SW480 (cell line): ENCODE results near the gene N4BP3.
A peak's percentile ranks its signal among the peaks of the same experiment; 100 is the strongest.
"Not testable (repeated sequence)": the region's sequence is repeated elsewhere in the genome, so short reads cannot be mapped to it uniquely, and the experiment has no call there.

Experiments used
- DNase-seq: peaks from one replicate; pipeline ENCODE4 v3.0.0-alpha.2; 2016; ENCODE audit warnings: low spot score

N4BP3 gene

DNA sequence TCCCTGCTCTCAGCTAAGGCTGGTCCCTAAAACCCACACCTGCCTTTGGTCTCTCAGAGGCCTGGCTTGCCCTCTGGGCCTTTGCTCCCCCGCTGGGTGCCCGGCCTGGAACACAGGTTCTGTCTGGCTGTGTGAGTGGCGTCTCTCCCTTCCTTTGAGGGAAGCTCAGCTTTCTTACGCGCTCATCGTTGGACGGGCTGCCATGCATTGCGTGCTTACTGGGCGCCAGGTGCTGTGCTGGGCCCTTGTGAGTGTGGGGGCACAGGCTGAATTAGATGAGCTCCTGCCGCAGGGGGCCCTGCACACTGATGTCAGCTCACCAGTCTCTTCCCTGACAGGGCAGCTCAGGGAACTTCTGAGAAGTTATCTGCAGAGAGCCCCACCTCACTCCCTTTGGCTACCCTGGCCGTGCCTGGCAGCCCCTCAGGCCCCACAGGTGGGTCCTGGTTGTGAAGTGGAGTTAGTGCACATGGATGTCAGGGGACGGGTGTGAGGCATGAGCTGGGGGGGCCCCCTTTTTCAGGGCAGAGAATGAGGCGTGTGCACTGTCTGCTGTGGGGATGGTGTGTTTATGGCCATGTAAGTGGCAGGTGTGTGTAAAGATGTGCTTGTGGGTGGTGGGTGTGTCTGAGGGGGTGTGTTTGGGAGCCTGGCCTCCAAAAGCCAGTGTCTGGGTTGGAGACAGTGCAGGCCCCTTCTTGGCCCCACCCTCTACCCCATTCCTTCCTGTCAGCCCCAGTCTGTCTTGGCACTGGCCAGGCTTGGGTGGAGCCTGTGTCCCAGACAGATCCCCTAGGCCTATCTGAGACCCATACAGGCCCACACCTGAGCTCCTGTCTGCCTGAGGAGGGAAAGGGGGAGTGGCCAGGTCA lies 10.0 kb downstream of the N4BP3 start:
- DNase-seq: no peak

DNA sequence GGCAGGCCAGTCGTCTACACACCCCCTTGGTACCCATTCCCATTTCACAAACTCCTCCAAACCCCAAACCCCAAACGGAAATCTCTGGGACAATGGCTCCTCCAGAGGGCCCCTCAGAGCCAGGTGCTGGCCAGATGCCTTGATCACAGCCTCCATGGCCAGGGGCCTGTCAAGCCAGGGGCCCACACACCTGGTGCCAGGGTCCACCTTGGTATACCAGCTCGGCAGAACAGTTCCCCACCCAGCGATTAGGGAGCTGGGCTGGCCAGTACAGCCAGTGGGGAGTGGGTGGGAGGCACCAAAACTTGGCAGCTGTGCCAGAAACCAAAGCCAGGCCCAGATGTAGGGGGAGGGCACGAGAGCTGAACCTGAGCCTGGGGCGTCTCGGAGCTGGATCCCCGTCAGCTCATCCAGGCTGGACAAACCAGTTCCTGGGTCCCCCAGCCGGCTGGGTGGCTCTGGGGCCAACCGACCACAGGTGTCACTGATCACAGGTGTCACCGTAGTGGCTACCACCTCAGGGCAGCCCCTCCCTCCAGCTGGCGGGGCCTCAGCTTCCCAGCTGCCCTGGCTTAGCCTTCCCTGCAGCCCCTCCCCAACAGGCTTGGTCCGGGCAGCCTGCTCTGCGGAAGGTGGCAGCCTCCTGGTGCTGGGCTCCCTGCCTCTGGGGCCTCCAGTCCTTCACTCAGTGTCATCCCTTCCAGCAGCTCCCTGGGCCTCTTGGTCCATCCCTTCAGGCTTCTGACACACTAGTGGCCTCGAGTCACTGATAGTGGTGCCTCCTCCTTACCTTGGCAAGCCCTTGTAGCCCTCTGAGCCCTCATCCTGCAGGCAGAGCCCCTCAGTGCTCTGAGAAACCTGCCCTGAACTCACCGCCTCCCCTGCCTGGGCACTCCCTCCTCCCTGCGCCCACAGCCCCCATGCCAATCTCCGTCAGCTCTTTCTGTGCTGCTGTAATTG lies 10.9 kb downstream of the N4BP3 start:
- no peak for DNase-seq

DNA sequence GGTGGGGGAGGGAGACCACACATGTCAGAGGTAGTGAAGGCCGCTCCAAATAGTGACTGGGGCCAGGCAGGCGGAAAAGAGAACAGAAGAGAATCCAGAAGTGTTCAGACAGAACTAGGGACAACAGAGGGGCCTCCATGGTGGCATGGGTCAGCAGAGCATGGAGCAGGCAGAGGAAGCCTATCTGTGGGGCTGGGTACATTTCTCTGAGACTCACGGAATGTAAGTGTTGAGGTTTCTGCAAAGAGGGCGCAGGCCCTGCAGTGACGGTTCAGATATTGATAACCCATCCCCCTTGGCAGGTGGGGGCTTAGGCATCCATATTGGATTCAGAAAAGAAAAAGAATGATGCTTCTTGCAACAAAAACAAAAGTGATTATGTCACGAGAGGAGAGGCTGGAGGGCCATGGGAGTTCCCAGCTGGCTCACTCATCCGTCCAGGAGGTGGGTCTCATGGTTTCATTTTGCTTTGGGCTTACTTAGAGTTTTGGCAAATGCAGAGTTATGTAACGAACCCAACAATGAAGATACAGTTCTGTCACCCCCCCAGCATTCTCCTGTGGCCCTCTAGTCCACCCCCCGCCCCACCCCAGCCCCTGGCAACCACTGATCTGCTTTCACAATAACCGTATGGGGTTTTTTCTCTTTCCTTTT lies 12.0 kb downstream of the N4BP3 start:
- no peak for DNase-seq

DNA sequence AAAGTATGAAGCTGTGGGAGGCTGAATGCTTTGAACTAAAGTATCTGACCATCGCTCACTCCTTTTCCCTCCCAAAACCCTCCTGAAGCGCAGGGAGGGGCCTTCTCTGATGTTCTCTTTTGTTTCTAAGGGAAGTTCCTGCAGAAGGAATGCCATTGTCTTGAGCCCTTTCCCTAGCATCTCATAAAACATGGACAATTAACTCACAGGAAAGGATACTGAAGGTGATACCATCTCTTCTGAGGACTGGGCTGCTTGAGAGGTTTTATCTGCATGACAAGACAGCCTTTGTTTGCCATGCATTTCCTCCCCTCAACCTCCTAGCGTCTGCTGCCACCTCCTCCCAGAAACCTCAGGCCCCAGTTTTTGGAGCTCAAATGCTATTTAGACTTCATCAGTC lies 13.2 kb downstream of the N4BP3 start:
- DNase-seq: no peak

DNA sequence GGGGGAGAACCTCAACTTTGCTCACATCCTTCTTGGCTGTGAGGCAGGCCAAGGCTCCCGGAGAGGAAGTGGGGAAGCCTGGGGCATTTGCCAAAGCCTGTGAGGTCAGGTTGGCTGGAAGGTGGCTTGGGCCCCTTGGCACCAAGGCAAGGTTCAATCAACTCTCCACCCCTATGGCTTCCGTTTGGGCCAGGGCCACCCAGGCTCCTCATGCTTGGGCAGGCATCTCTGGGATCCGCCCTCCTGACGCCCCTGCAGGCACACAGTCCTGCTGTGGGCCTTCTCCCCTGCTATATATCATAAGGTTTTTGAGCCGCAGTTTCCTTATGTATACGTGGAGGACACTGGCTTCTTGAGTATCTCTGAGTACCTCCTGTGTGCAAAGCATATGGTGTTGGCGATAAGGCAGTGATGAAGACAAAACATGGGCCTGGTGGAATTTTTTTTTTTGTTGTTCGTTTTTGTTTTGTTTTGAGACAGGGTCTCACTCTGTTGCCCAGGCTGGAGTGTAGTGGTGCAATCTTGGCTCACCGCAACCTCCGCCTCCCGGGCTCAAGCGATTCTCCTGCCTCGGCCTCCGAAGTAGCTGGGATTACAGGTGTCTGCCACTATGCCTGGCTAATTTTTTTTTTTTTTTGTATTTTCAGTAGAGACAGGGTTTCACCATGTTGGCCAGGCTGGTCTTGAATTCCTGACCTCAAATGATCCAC lies 14.1 kb downstream of the N4BP3 start:
- DNase-seq: not testable (repeated sequence)

DNA sequence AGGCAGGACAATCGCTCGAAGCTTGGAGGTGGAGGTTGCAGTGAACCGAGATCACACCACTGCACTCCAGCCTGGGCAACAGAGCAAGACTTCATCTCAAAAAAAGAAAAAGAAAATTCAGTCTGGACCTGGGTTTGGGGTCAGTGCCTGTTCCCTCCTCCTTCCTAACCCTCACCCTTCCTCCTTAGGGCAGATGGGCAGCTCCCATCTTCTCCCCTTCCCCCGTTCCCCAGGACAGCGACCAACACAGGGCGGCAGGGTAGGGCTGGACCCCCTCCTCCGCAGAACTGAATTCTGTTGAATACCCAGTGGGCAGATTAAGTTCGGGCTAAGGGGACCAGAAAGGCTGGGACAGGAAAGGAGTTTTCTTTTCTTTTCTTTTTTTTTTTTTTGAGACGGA lies 16.0 kb downstream of the N4BP3 start:
- DNase-seq: no peak

DNA sequence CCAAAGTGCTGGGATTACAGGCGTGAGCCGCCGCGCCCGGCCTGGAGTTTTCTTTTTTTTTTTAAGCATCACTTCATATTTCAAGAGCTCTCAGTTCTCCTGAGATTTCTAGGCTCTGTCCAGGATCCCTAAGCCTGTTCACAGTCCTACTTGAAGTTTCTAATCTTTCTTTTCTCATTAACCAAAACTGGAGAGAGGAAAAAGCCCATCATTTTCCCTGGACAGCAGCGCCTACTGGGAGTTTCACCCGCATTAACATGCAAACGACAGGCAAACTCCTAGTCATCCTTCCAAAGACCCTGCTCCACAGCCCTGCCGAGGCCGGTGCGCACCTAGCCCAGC lies 16.9 kb downstream of the N4BP3 start:
- not testable (repeated sequence) for DNase-seq

DNA sequence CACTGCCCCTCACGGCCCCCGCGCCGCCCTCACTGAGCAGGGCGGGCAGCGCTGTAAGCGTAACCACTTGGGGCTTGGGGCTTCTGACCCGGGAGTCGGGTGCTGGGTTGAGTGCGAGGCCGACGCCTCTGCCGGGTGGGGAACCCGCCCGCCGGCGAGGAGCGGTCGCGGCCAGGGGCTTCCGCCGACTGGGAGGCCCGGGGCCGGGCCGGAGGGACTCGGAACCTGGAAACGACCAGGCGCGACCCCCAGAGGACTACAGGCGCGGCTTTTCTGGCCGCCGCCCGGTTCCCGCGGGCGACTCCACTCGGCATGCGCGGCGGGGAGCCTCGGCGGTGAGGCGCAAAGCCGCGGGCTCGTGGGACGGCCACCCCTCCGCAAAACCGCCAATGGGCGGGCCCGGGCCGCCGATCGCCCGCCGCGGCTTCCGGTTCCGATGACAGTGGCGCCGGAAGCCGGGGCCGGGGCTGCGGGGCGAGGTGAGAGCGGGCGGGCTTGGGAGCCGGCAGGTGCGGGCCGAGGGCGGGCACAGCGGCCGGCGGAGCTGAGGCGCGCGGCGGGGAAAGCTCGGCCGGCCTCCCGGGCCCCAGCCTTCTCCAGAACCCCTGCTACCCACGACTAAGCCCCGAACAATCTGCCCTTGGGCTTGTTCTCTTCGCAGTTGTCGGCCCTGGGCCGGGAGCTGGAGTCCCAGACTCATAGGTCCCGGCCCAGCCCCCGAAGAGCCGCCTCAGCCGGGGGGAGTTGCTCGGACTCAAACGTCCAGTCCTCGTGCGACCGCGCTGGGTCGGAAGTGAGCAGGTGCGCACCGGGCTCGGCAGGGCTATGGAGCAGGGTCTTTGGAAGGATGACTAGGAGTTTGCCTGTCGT lies 17.5 kb downstream of the N4BP3 start, which contains the start of gene RMND5B:
RMND5B (plus strand) TSS at position 439 of the 870 bp plus-strand sequence. CDS start 7,106 bp downstream, outside the sequence.
- DNase-seq: peak; percentile 82

DNA sequence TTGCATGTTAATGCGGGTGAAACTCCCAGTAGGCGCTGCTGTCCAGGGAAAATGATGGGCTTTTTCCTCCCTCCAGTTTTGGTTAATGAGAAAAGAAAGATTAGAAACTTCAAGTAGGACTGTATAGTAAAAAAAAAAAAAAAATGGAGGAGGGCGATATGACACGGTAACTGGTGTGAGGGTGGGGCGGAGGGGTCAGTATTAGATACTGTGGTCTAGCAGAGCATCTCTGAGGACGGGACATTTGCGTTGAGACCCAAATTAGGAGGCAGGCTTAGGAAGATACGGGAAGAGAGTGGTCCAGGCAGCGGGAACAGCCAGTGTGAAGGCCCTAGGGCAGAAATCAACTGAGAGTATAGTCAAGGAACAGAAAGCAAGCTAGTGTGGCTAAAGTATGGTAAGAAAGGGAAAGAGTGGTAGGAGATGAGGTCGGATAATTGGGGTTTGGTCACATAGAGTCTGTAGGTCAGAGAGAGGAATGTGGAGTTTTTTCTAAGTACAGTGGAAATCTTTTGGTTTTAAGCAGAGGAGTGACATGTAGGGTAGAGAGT lies 18.2 kb downstream of the N4BP3 start:
- DNase-seq: no peak

DNA sequence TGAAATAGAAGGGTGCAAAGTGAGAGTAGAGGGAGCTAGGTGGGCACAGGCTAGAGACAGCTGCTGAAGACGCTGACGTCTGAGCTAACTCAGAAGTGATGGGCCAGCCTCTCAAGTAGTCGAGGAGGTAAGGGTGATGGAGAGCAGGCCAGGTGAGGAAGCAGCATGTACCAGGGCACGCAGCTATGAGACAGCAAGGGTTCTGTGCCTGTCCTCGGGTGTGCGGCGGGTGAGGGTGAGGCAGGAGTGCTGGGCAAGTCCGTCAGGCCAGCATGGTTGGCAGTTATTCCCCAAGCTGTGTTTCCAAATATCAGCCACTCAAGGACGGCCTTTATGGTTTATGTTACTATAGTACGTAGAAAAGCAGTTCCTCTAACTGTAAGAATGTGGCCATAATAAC lies 23.7 kb downstream of the N4BP3 start:
- DNase-seq: no peak

DNA sequence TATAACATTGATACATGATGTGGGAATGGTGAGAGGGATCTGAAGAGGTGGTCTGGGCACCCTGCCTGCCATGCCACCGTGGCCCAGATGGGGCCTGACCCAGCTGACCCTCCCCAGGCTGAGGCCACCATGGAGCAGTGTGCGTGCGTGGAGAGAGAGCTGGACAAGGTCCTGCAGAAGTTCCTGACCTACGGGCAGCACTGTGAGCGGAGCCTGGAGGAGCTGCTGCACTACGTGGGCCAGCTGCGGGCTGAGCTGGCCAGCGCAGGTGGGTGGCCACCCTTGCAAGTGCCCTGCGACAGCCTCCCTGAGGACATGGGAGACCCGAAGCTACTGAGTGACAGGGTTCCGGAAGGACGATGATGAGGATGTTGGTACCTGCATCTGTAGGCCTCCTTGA lies 24.7 kb downstream of the N4BP3 start:
- DNase-seq: no peak

DNA sequence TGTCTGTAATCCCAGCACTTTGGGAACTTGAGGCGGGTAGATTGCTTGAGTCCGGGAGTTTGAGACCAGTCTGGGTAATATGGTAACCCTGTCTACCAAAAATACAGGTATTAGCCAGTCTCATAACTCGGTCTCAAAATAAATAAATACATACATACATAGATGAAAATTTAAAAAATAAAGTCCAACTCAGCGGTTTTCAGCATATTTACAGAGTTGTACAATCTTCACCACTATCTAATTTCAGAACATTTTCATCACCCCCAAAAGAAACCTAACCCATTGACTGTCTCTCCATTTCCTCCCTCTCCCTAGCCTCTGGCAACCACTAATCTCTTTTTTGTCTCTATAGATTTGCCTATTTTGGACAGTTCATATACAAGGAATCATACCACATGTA lies 28.2 kb downstream of the N4BP3 start:
- DNase-seq: no peak

DNA sequence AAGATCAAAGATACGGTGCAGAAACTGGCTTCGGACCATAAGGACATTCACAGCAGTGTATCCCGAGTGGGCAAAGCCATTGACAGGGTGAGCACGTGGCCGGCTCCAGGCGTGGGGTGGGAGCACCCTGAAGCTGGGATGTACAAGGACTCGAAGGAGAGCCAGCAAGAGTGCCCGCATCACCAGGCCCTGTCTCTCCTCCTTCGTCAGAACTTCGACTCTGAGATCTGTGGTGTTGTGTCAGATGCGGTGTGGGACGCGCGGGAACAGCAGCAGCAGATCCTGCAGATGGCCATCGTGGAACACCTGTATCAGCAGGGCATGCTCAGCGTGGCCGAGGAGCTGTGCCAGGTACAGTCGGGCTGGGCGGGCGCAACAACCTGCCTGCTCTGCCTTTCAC lies 29.3 kb downstream of the N4BP3 start:
- DNase-seq: no peak

DNA sequence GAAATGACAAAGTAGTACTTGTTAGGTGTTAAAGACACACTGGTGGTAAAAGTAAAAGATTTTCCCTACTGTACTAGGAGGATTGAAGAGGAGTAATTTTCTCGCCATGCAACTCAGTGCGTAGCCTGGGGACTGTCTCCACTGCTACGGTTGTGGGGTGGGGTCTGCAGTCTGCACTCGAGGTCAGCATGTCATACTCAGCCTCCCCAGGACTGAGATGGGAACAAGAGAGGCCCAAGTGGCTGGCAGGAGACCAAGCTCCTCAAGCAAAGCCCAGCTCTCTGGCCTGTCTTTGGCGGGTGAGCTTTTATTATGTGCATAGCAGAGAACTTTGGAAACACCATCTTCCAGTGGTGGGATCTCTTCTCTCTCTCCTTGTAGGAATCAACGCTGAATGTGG lies 29.9 kb downstream of the N4BP3 start:
- DNase-seq: no peak

DNA sequence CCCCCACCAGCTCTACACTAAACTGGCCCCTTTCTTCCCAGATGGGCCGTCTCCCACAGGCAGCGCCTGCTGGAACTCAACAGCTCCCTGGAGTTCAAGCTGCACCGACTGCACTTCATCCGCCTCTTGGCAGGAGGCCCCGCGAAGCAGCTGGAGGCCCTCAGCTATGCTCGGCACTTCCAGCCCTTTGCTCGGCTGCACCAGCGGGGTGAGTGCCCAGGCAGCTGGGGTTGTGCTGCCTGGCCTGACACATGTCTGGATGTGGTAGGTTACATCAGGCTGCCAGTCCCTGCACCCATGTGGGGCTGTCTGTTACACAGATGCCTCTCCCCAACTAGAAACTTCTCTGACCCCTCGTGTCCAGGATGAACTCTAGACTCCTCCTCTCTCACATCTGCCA lies 30.6 kb downstream of the N4BP3 start:
- no peak for DNase-seq

DNA sequence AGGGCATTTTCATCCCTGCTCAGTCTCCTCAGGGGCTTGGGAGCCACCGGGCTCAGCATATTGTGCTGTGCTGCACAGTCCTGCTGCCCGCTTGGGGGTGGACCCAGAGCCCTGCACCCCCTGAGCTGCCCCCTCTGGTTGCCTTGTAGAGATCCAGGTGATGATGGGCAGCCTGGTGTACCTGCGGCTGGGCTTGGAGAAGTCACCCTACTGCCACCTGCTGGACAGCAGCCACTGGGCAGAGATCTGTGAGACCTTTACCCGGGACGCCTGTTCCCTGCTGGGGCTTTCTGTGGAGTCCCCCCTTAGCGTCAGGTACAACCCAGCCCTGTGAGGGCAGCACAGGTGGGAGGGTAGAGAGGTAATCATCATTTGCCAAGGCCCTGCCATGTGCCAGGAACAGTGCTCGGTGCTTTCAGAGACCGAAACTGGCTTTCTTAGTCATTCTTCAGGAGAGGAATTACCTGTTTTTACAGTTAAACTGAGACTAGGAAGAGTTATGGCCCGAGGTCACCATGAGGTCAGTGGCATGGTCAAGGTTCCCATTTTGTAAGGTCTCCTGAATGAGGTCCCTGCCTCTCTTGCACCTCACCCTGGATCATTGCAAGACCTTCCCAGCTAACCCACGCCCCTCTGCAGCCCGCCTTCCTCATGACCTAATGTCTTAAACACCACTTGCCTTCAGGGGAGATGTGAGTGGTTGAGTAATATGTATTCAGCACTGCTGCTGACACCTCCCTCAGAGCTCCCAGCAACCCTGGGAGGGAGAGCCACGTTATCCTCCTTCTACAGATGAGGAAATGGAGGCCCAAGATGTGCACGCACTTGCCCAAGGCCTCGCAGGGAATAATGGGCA lies 32.9 kb downstream of the N4BP3 start:
- DNase-seq: peak; percentile 83

DNA sequence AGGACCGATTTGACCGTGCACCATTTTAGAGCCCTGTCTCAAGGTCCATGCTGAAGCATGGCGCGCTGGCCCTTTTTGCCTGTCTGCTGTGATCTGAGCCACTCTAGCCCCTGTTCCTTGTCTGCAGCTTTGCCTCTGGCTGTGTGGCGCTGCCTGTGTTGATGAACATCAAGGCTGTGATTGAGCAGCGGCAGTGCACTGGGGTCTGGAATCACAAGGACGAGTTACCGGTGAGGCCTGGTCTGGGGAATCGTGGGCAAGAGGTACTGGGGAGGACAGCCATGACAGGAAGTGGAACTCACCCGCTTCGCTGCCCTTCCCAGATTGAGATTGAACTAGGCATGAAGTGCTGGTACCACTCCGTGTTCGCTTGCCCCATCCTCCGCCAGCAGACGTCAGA lies 34.1 kb downstream of the N4BP3 start:
- no peak for DNase-seq

DNA sequence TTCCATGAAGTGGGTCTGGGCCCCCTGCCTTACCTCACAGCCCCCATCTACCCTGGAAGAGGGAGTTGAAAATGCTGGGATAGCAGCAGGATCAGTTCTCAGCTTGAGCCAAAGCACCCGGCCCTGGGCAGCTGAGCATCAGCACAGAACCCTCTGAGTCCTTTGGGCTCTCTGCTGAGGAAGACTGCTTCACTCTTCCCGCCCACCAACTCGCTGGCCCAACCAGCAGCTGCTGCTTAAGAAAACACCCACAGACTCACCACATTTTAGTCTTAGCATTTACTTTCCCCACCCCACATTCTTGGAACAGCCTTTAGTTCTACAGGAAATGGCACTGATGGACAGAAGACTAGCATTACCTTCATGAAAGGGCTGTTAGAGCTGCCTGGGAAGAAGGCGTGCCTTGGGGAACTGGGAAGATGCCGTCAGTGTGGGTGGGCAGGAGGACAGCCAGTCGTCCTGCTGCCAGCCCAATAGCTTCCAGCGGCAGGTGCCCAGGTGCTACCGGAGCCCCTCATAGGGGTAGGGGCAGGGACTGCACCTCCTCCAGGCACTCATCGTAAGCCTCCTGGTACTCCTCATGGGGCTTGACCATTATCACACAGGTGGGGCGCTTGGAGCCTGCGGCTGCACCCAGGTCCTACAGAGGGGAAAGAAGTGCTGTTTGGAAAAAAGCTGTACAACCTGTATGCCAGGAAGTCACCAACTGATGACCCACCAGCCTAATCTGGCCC lies 36.0 kb downstream of the N4BP3 start:
- no peak for DNase-seq
